ENCODE measurements around the gene ZNF341. TPM values are rescaled to one million over a fixed set of nuclear protein-coding genes. Genes with fewer than 3 reads are reported as not detected.

Gene ZNF341
- total RNA-seq (1 to 10 TPM; 7.0 to 8.7 TPM), polyA plus RNA-seq (ENCODE audit: insufficient read depth, low read depth, low replicate concordance) (5.5 TPM)
- long read RNA-seq, donor 1 = 0 reads
- long read RNA-seq, donor 2 = 0 reads

GRCh38 chr20:33731693-33732165 lies at the start of gene ZNF341:
TSS of gene ZNF341 (plus strand) at chr20:33731996. CDS start at chr20:33732022, 26 bp downstream.
- Histone ChIP-seq H3K4me1 (peaks cover 12% of the 10 kb centered on the region), H3K27ac (peak within 1 kb of the TSS; percentile 84 to 95), H3K27me3 (no peaks in the 10 kb centered on the region), H3K9me3 (no peaks in the 10 kb centered on the region), H3K4me3 (peak within 1 kb of the TSS; percentile 54 to 72), H3K36me3 (ENCODE audit: low read depth, missing control alignments) (no peaks in the 10 kb centered on the region)
- WGBS, 2 donors = 3 to 15% methylated on average over 14 to 53 of the region's 57 CpGs
- intact Hi-C loops (cut with DNase I; ENCODE audit: low total_unique reads) = loop anchor here (5.0 kb wide), 1 partner anchor 64 kb away; the partner anchor contains the start of gene ACTL10
- peak; percentile 89 to 95 (median 93) for TF ChIP-seq CTCF (IDR thresholded peaks at IDR 0.05)
- TF ChIP-seq POLR2A (IDR thresholded peaks at IDR 0.05) = no peak
- DNase-seq = peak; percentile 91

- no peak overlapping the region for H3K4me3 ChIP-seq
- H3K4me1 ChIP-seq = peaks cover 7% of the 10 kb centered on the region
- H3K27ac ChIP-seq = no peak overlapping the region
- no peaks in the 10 kb centered on the region for H3K27me3 ChIP-seq
- DNase-seq = no peak
- no peak for TF ChIP-seq POLR2A (IDR thresholded peaks at IDR 0.05)
- no peak for TF ChIP-seq CTCF (IDR thresholded peaks at IDR 0.05)
- H3K36me3 ChIP-seq (ENCODE audit: low read depth, missing control alignments) = no peaks in the 10 kb centered on the region
- H3K9me3 ChIP-seq = no peaks in the 10 kb centered on the region
- WGBS, 2 donors = 37 to 52% methylated on average over 7 to 10 of the region's 10 CpGs
- intact Hi-C loops (cut with DNase I; ENCODE audit: low total_unique reads) = no loop called here
Observed at GRCh38 chr20:33684533-33685327, 47.1 kb upstream of the ZNF341 start.

- Histone ChIP-seq H3K27me3 (no peaks in the 10 kb centered on the region), H3K27ac (no peak overlapping the region), H3K36me3 (ENCODE audit: low read depth, missing control alignments) (no peaks in the 10 kb centered on the region), H3K4me1 (peaks cover 7% of the 10 kb centered on the region), H3K9me3 (no peaks in the 10 kb centered on the region), H3K4me3 (peak overlapping the region; percentile 44 to 57)
- TF ChIP-seq CTCF (IDR thresholded peaks at IDR 0.05) (no peak), POLR2A (IDR thresholded peaks at IDR 0.05) (no peak)
- DNase-seq = no peak
- WGBS, 2 donors = 2 to 4% methylated on average over 6 to 27 of the region's 53 CpGs
- intact Hi-C loops (cut with DNase I; ENCODE audit: low total_unique reads) = no loop called here
Observed at GRCh38 chr20:33685328-33686099, 46.3 kb upstream of the ZNF341 start.

- H3K27ac ChIP-seq = no peak within 1 kb of the TSS
- intact Hi-C loops (cut with DNase I; ENCODE audit: low total_unique reads) = no loop called here
- peaks cover 7% of the 10 kb centered on the region for H3K4me1 ChIP-seq
- 3 to 9% methylated on average over 10 to 52 of the region's 101 CpGs for WGBS, 2 donors
- H3K36me3 ChIP-seq (ENCODE audit: low read depth, missing control alignments) = no peaks in the 10 kb centered on the region
- DNase-seq = peak; percentile 96
- H3K27me3 ChIP-seq = no peaks in the 10 kb centered on the region
- H3K4me3 ChIP-seq = peak within 1 kb of the TSS; percentile 47 to 57
- TF ChIP-seq CTCF (IDR thresholded peaks at IDR 0.05) = peak; percentile 29 to 53 (median 40)
- no peak for TF ChIP-seq POLR2A (IDR thresholded peaks at IDR 0.05)
- H3K9me3 ChIP-seq = no peaks in the 10 kb centered on the region
Observed at GRCh38 chr20:33686100-33686983, 45.5 kb upstream of the ZNF341 start, which contains the start of gene E2F1. TSS of gene E2F1 (minus strand) at chr20:33686385. CDS start at chr20:33686264, 121 bp downstream.
